HepG2 (cell line): Measurements from ENCODE around the gene LDLR. TPM values are rescaled to one million over a fixed set of nuclear protein-coding genes. Genes with fewer than 3 reads are reported as not detected.
A peak's percentile ranks its signal among the peaks of the same experiment; 100 is the strongest.

Source experiments
- ARID2 ChIP-seq: sonication (generic); formaldehyde crosslinking; IDR thresholded peaks from 2 replicates; pipeline ENCODE4 v1.8.1; 2022; ENCODE audit warnings: mild to moderate bottlenecking, missing genetic modification reagents, borderline replicate concordance
- CHD4 ChIP-seq: fragments of 200-600 bp; sonication (generic); IDR thresholded peaks from 2 replicates; pipeline ENCODE4 v1.7.0; 2017; ENCODE audit warnings: mild to moderate bottlenecking, low read length, borderline replicate concordance
- ELF1 ChIP-seq: sonication (generic); formaldehyde crosslinking; IDR thresholded peaks from 2 replicates; pipeline ENCODE4 v1.4.0; 2020; ENCODE audit warnings: missing genetic modification reagents
- GMEB2 ChIP-seq: IDR thresholded peaks from 2 replicates; pipeline ENCODE4 v1.6.1; 2016; ENCODE audit warnings: missing biosample characterization, missing genetic modification reagents, low read depth
- HOXA5 ChIP-seq: sonication (generic); formaldehyde crosslinking; IDR thresholded peaks from 2 replicates; pipeline ENCODE4 v1.4.0; 2020; ENCODE audit warnings: missing genetic modification reagents
- KDM4B ChIP-seq: sonication (generic); formaldehyde crosslinking; IDR thresholded peaks from 2 replicates; pipeline ENCODE4 v1.4.0; 2020; ENCODE audit warnings: missing genetic modification reagents
- MBD4 ChIP-seq: IDR thresholded peaks from 2 replicates; pipeline ENCODE4 v1.6.1; 2012; ENCODE audit warnings: low read length, inconsistent platforms, borderline replicate concordance
- POLR2G ChIP-seq: fragments of 200-400 bp; formaldehyde crosslinking; IDR thresholded peaks from 2 replicates; pipeline ENCODE4 v1.6.1; 2018; ENCODE audit warnings: mild to moderate bottlenecking, low read depth, low read length, moderate library complexity
- REST ChIP-seq, 2 experiments: IDR thresholded peaks; 2 replicates each; pipeline ENCODE4 v1.6.1; 2011 to 2012; ENCODE audit warnings: low read length in 2 of 2, borderline replicate concordance in 1 of 2, low read depth in 1 of 2, mild to moderate bottlenecking in 1 of 2, moderate library complexity in 1 of 2
- SALL1 ChIP-seq: sonication (generic); formaldehyde crosslinking; IDR thresholded peaks from 2 replicates; pipeline ENCODE4 v1.8.0; 2022; ENCODE audit warnings: mild to moderate bottlenecking, missing genetic modification reagents
- SMAD9 ChIP-seq: sonication (generic); formaldehyde crosslinking; IDR thresholded peaks from 2 replicates; pipeline ENCODE4 v1.5.1; 2020; ENCODE audit warnings: mild to moderate bottlenecking, missing genetic modification reagents
- TOPORS ChIP-seq: sonication (generic); formaldehyde crosslinking; IDR thresholded peaks from 2 replicates; pipeline ENCODE4 v1.8.0; 2023; ENCODE audit warnings: mild to moderate bottlenecking, missing genetic modification reagents
- TRIM24 ChIP-seq: sonication (generic); formaldehyde crosslinking; IDR thresholded peaks from 2 replicates; pipeline ENCODE4 v1.8.0; 2022; ENCODE audit warnings: mild to moderate bottlenecking, missing genetic modification reagents
- ZNF296 ChIP-seq: sonication (generic); formaldehyde crosslinking; conservative IDR thresholded peaks from 2 replicates; pipeline ENCODE4 v1.5.0; 2020; ENCODE audit warnings: mild to moderate bottlenecking, missing genetic modification reagents
- ZNF567 ChIP-seq: sonication (generic); formaldehyde crosslinking; IDR thresholded peaks from 2 replicates; pipeline ENCODE4 v1.8.1; 2023; ENCODE audit warnings: mild to moderate bottlenecking, missing genetic modification reagents, borderline replicate concordance
- ZNF747 ChIP-seq: sonication (generic); formaldehyde crosslinking; IDR thresholded peaks from 2 replicates; pipeline ENCODE4 v1.8.1; 2023; ENCODE audit warnings: missing genetic modification reagents, mild to moderate bottlenecking, borderline replicate concordance
- ZNF749 ChIP-seq: sonication (generic); formaldehyde crosslinking; IDR thresholded peaks from 2 replicates; pipeline ENCODE4 v1.8.0; 2022; ENCODE audit warnings: mild to moderate bottlenecking, missing genetic modification reagents, moderate library complexity, borderline replicate concordance
- ZNF841 ChIP-seq: sonication (generic); formaldehyde crosslinking; IDR thresholded peaks from 2 replicates; pipeline ENCODE4 v1.8.1; 2023; ENCODE audit warnings: missing genetic modification reagents, borderline replicate concordance
- polyA plus RNA-seq, 8 experiments: library from polyadenylated mRNA; depleted of rRNA in 3 of 8; stranded (reverse) in 7 of 8; unstranded in 1 of 8; fragments of >200 nt; fragmentation: Illumina TruSeq in 4 of 8; extraction: Trizol in 4 of 8; gene quantifications; 2 replicates each; pipeline versions ENCODE4 v1.2.1 to v1.2.3, GENCODE V29; 2011 to 2016; ENCODE audit warnings: low read depth in 4 of 8, missing spikeins in 1 of 8, mixed read lengths in 1 of 8; ENCODE audit not compliant: insufficient read depth in 1 of 8
- total RNA-seq, 5 experiments: library from RNA; depleted of rRNA; stranded (reverse); fragments of >200 nt; fragmentation: Illumina TruSeq; extraction: Trizol; gene quantifications; 2 replicates each; pipeline ENCODE4 v1.2.3, GENCODE V29; 2016; ENCODE audit warnings: low read depth in 1 of 5
- TF ChIP-seq, protein P1 (sequence below): IDR thresholded peaks from 2 replicates; pipeline ENCODE4 v1.6.1; 2016; ENCODE audit warnings: missing genetic modification reagents, missing compliant biosample characterization
- TF ChIP-seq, protein P2 (sequence below): sonication (generic); formaldehyde crosslinking; IDR thresholded peaks from 2 replicates; pipeline ENCODE4 v1.5.0; 2020; ENCODE audit warnings: missing genetic modification reagents, mild to moderate bottlenecking, borderline replicate concordance
- TF ChIP-seq, protein P3 (sequence below): sonication (generic); formaldehyde crosslinking; IDR thresholded peaks from 2 replicates; pipeline ENCODE4 v1.8.1; 2023; ENCODE audit warnings: mild to moderate bottlenecking, inconsistent platforms, moderate library complexity, missing genetic modification reagents, borderline replicate concordance

LDLR gene
- total and polyA plus RNA-seq, 2 of the 13 experiments (the other 11 are each of a cell fraction or from before 2014, with no cell fraction given), result 51.6 to 92.5 TPM

DNA sequence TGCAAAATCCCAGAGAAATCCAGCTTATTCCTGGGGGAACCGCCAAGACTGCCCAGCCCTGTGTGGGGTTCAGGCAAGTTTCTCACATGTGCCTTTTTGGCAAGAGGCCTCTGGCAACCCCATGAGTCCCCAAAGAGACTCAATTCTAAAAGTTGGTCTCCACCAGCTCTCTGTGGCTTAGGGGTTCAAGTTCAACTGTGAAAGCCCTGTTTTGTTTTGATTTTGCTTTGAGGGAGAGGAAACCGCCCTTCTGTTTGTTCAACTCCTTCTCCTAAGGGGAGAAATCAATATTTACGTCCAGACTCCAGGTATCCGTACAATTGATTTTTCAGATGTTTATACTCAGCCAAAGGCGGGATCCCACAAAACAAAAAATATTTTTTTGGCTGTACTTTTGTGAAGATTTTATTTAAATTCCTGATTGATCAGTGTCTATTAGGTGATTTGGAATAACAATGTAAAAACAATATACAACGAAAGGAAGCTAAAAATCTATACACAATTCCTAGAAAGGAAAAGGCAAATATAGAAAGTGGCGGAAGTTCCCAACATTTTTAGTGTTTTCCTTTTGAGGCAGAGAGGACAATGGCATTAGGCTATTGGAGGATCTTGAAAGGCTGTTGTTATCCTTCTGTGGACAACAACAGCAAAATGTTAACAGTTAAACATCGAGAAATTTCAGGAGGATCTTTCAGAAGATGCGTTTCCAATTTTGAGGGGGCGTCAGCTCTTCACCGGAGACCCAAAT lies 583 bp upstream of the LDLR start (continued):
- TF ChIP-seq REST (IDR thresholded peaks at IDR 0.05; ENCODE audit: borderline replicate concordance in 1 of 2, low read depth in 1 of 2, low read length in 2 of 2) (peak in 1 of 2 experiments; percentile 82; a peak in 2 of 4 replicates), ZNF296 (CRISPR knock-in tag) (no peak), ZNF567 (CRISPR knock-in tag) (no peak), ELF1 (CRISPR knock-in tag) (no peak; the same call in 1 of the 2 replicates), ZNF749 (CRISPR knock-in tag) (no peak), SALL1 (no peak), ZNF841 (CRISPR knock-in tag) (no peak), ZNF747 (CRISPR knock-in tag) (no peak; the same call in 1 of the 2 replicates), MBD4 (peak; percentile 92; the same call in 1 of the 2 replicates), POLR2G (no peak), TOPORS (CRISPR knock-in tag) (no peak), ARID2 (no peak), KDM4B (CRISPR knock-in tag) (no peak), HOXA5 (peak; percentile 39; the same call in 1 of the 2 replicates), CHD4 (peak; percentile 94; the same call in 1 of the 2 replicates), GMEB2 (CRISPR knock-in tag) (no peak), TRIM24 (CRISPR knock-in tag) (no peak), SMAD9 (CRISPR knock-in tag) (no peak)
- TF ChIP-seq, protein P1, sequence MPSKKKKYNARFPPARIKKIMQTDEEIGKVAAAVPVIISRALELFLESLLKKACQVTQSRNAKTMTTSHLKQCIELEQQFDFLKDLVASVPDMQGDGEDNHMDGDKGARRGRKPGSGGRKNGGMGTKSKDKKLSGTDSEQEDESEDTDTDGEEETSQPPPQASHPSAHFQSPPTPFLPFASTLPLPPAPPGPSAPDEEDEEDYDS (CRISPR knock-in tag), result no peak
- TF ChIP-seq, protein P2, sequence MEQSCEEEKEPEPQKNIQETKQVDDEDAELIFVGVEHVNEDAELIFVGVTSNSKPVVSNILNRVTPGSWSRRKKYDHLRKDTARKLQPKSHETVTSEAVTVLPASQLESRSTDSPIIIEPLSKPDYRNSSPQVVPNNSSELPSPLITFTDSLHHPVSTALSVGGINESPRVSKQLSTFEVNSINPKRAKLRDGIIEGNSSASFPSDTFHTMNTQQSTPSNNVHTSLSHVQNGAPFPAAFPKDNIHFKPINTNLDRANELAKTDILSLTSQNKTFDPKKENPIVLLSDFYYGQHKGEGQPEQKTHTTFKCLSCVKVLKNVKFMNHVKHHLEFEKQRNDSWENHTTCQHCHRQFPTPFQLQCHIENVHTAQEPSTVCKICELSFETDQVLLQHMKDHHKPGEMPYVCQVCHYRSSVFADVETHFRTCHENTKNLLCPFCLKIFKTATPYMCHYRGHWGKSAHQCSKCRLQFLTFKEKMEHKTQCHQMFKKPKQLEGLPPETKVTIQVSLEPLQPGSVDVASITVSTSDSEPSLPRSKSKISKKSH (CRISPR knock-in tag), result no peak
- TF ChIP-seq, protein P3, sequence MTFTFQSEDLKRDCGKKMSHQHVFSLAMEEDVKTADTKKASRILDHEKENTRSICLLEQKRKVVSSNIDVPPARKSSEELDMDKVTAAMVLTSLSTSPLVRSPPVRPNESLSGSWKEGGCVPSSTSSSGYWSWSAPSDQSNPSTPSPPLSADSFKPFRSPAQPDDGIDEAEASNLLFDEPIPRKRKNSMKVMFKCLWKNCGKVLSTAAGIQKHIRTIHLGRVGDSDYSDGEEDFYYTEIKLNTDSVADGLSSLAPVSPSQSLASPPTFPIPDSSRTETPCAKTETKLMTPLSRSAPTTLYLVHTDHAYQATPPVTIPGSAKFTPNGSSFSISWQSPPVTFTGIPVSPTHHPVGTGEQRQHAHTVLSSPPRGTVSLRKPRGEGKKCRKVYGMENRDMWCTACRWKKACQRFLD (CRISPR knock-in tag), result no peak
